ENCODE data around the gene CYBB. TPM values are rescaled to one million over a fixed set of nuclear protein-coding genes. Genes with fewer than 3 reads are reported as not detected.

Gene CYBB
- polyA plus RNA-seq, 2 of the 4 experiments (the other 2 are of a cell fraction) = 0.04 to 0.12 TPM

DNA sequence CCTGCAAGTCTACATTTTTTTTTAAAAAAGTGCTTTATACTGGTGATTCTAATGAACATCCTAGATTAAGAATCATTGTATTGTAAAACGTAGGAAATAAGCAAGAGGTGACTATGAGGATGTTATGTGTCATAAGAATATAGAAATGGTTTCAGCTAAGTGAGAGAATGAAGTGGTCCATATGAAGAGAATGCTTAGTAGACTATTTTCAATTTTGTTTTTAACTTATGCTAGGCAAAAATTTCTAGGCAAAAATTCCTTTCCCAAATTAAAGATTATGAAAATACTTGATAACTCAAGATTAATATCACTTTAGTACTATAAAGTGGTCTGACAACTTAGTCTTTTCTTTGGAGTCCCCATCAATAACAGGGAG is 66.7 kb downstream of the CYBB start:
- Histone ChIP-seq H3K4me1 (peaks cover 14% of the 10 kb centered on the region; the same call in 2 of the 3 replicates), H3K4me2 (peak overlapping the region; percentile 72), H3K4me3 (peak overlapping the region; percentile 89), H3K9me3 (no peaks in the 10 kb centered on the region), H3K27ac (peak overlapping the region; percentile 87 to 90; a peak in 5 of 6 replicates)
- CTCF ChIA-PET = interaction anchor here (1.1 kb wide), 1 partner anchor 102 kb away, joined by 3 read pairs; no protein-coding TSS in a partner anchor
- DNase-seq (ENCODE audit: low read depth in 1 of 2, low spot score in 1 of 2) (no peak), ATAC-seq (no peak), FAIRE-seq (no peak)
- no peak for TF ChIP-seq SMC3 (IDR thresholded peaks at IDR 0.05)
- TF ChIP-seq MAFK (IDR thresholded peaks at IDR 0.05; ENCODE audit: partially characterized antibody) = peak; percentile 56
- POLR2A ChIA-PET = no interaction called here
- 39% methylated on average over 1 of the region's 1 CpG for WGBS (ENCODE audit: missing lambda C conversion rate)

DNA sequence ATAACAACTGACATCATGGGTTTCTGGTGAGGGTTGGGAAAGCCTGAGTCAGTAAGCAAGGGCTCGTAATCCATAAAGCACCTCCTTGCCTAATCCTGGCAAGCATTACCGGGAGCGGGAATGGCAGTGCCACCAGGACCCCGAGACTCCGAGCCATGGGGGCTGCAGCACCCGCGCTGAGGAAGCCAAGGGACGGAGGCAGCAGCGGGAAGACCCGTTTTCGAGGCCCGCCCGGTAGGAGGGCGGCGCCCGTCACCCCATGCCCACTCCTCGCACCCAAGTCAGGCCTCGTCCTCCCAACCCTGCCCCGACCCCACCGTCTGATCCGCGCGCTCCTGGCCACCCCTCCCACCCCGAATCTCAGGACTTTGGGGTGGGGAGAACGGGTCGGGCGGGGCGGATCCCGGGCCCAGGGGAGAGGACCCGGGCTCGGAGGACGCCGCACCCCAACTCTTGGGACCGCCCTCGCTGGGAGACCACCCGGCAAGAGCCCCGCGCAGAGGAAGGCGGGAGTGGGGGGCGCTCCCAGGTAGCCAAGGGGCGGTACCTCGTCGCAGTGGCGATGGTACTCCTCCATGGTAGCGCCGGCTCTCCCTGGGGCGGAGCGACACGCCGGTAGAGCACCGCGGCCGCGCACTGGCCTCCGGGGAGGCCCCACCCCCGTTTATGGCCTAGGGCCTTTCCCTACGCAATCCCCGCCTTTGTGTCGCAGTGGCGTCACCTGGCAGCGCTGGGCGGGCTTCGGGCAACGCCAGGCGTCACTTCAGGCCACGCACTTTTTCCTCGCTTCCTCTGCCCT is 67.3 kb downstream of the CYBB start, which contains the start of gene DYNLT3:
DYNLT3 (minus strand) TSS at position 638 of the 799 bp plus-strand sequence; CDS start at position 577, 61 bp downstream.
- FAIRE-seq (peak; percentile 18), DNase-seq (ENCODE audit: low read depth in 1 of 2, low spot score in 1 of 2) (peak; percentile 35 to 84), ATAC-seq (peak; percentile 99 to 100)
- Histone ChIP-seq H3K4me1 (peaks cover 14% of the 10 kb centered on the region; the same call in 2 of the 3 replicates), H3K27ac (peak within 1 kb of the TSS; percentile 87 to 90), H3K4me3 (peak within 1 kb of the TSS; percentile 89), H3K9me3 (no peaks in the 10 kb centered on the region), H3K4me2 (peak within 1 kb of the TSS; percentile 72)
- CTCF ChIA-PET = interaction anchor here (1.1 kb wide), 1 partner anchor 102 kb away, joined by 3 read pairs; no protein-coding TSS in a partner anchor
- under 1% methylated on average over 17 of the region's 67 CpGs for WGBS (ENCODE audit: missing lambda C conversion rate)
- POLR2A ChIA-PET = no interaction called here
- TF ChIP-seq MAFK (IDR thresholded peaks at IDR 0.05; ENCODE audit: partially characterized antibody) = no peak
- TF ChIP-seq HDAC2 (IDR thresholded peaks at IDR 0.05) = no peak
- TF ChIP-seq TFCP2L1 (CRISPR knock-in tag; IDR thresholded peaks at IDR 0.05) = no peak
- TF ChIP-seq NR3C1 (IDR thresholded peaks at IDR 0.05) = no peak
- peak in 1 of 2 experiments; percentile 42; a peak in 1 of 4 replicates for TF ChIP-seq CEBPB (IDR thresholded peaks at IDR 0.05)
- TF ChIP-seq EHF (CRISPR knock-in tag; IDR thresholded peaks at IDR 0.05) = no peak
- no peak for TF ChIP-seq CBX8 (IDR thresholded peaks at IDR 0.05)
- TF ChIP-seq RNF2 (IDR thresholded peaks at IDR 0.05; ENCODE audit: borderline replicate concordance, low read depth) = no peak
- TF ChIP-seq KDM5A (IDR thresholded peaks at IDR 0.05) = no peak
- TF ChIP-seq FOSL2 (IDR thresholded peaks at IDR 0.05) = no peak
- TF ChIP-seq FOSL2 (CRISPR knock-in tag; IDR thresholded peaks at IDR 0.05) = no peak; the same call in 1 of the 2 replicates
- TF ChIP-seq, protein P1, sequence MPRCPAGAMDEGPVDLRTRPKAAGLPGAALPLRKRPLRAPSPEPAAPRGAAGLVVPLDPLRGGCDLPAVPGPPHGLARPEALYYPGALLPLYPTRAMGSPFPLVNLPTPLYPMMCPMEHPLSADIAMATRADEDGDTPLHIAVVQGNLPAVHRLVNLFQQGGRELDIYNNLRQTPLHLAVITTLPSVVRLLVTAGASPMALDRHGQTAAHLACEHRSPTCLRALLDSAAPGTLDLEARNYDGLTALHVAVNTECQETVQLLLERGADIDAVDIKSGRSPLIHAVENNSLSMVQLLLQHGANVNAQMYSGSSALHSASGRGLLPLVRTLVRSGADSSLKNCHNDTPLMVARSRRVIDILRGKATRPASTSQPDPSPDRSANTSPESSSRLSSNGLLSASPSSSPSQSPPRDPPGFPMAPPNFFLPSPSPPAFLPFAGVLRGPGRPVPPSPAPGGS (IDR thresholded peaks at IDR 0.05) = no peak
- TF ChIP-seq JUN (IDR thresholded peaks at IDR 0.05) = peak in 1 of 2 experiments; percentile 75; a peak in 2 of 5 replicates
- no peak for TF ChIP-seq MAZ (IDR thresholded peaks at IDR 0.05; ENCODE audit: borderline replicate concordance, low read depth, low read length)
- no peak for TF ChIP-seq RFX5 (IDR thresholded peaks at IDR 0.05)
- no peak for TF ChIP-seq NFE2L2 (conservative IDR thresholded peaks at IDR 0.05; ENCODE audit: low read length)
- TF ChIP-seq PHF8 (IDR thresholded peaks at IDR 0.05; ENCODE audit: borderline replicate concordance, low read depth) = peak; percentile 50
- TF ChIP-seq, protein P2, sequence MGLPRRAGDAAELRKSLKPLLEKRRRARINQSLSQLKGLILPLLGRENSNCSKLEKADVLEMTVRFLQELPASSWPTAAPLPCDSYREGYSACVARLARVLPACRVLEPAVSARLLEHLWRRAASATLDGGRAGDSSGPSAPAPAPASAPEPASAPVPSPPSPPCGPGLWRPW (IDR thresholded peaks at IDR 0.05) = no peak
- no peak for TF ChIP-seq FOSB (CRISPR knock-in tag; IDR thresholded peaks at IDR 0.05)
- TF ChIP-seq GATA3 (IDR thresholded peaks at IDR 0.05; ENCODE audit: borderline replicate concordance) = no peak
- no peak for TF ChIP-seq EHMT2 (IDR thresholded peaks at IDR 0.05; ENCODE audit: low read depth)
- TF ChIP-seq HOXB13 (CRISPR knock-in tag; IDR thresholded peaks at IDR 0.05; ENCODE audit: low read depth) = no peak
- TF ChIP-seq EP300 (IDR thresholded peaks at IDR 0.05) = no peak
- TF ChIP-seq, protein P3, sequence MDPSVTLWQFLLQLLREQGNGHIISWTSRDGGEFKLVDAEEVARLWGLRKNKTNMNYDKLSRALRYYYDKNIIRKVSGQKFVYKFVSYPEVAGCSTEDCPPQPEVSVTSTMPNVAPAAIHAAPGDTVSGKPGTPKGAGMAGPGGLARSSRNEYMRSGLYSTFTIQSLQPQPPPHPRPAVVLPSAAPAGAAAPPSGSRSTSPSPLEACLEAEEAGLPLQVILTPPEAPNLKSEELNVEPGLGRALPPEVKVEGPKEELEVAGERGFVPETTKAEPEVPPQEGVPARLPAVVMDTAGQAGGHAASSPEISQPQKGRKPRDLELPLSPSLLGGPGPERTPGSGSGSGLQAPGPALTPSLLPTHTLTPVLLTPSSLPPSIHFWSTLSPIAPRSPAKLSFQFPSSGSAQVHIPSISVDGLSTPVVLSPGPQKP (IDR thresholded peaks at IDR 0.05; ENCODE audit: low read depth, low read length) = no peak
- TF ChIP-seq, protein P4, sequence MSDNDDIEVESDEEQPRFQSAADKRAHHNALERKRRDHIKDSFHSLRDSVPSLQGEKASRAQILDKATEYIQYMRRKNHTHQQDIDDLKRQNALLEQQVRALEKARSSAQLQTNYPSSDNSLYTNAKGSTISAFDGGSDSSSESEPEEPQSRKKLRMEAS (IDR thresholded peaks at IDR 0.05) = 0 out of 2 replicates have a peak, but pooled peaks have one; percentile 55
- no peak for TF ChIP-seq HOXA7 (CRISPR knock-in tag; IDR thresholded peaks at IDR 0.05)
- no peak for TF ChIP-seq CHD2 (IDR thresholded peaks at IDR 0.05; ENCODE audit: low read length, partially characterized antibody)
- no peak for TF ChIP-seq TP53 (CRISPR knock-in tag; IDR thresholded peaks at IDR 0.05)
